Stimulated activated CD4-positive, alpha-beta T cell treated with anti-CD3 and anti-CD28 coated beads, Interleukin-1b, Interleukin-23, amount 100 ng/mL, for 24 hours (primary cell): ENCODE data around the gene HABP4.

Source experiments
- DNase-seq, 4 experiments: peaks; one replicate each; pipeline ENCODE4 v3.0.0-alpha.2; 2020; ENCODE audit warnings: low read depth in 4 of 4, low spot score in 1 of 4

Gene HABP4

GRCh38 chr9:96515621-96516470 is 65.9 kb downstream of the HABP4 start:
- DNase-seq, result no peak

- DNase-seq, result no peak
Measured at GRCh38 chr9:96519095-96519494, 69.1 kb downstream of the HABP4 start.

GRCh38 chr9:96519787-96520186 is 69.8 kb downstream of the HABP4 start:
- no peak for DNase-seq

- DNase-seq, result no peak
Measured at GRCh38 chr9:96522366-96522765, 72.4 kb downstream of the HABP4 start.

- DNase-seq, result no peak
Measured at GRCh38 chr9:96523374-96523773, 73.4 kb downstream of the HABP4 start.

- no peak for DNase-seq
Measured at GRCh38 chr9:96524045-96524444, 74.1 kb downstream of the HABP4 start.

GRCh38 chr9:96524764-96525163 is 74.8 kb downstream of the HABP4 start:
- no peak for DNase-seq

- DNase-seq, result no peak
Measured at GRCh38 chr9:96532173-96532572, 82.2 kb downstream of the HABP4 start.

- DNase-seq, result no peak
Measured at GRCh38 chr9:96540106-96540505, 90.1 kb downstream of the HABP4 start.
